SKM-1 treated with dmso at 0.1 percent for 144 hours (cell line): ENCODE results near the gene CLEC1B.
"Not testable (repeated sequence)": the region's sequence is repeated elsewhere in the genome, so short reads cannot be mapped to it uniquely, and the experiment has no call there.

Experiments
- DNase-seq: peaks from one replicate; lab custom pipeline; 2025; ENCODE audit not compliant: unreplicated experiment; lab: John Stamatoyannopoulos, UW

Gene CLEC1B

DNA sequence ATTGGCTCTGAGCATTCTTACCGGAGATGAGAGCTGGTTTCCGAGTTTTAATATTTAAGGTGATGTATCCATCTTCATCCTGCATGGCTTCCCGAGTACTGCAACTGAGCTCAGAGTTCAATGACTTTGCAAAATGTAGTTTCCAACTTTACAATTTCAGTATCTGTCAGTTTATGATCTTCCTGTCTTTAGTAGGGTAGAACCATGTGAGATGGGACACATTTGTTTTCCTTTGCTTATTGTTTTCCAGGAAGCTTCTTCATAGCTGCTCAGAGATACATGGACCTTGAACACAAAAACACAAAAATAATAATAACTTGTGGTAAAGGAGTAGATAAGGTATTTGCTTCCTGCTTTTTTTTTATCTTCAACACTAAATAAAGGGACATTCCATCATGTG lies at the start of gene CLEC1B:
TSS of gene CLEC1B (minus strand) at position 106 of the 400 bp plus-strand sequence. CDS start at position 85, 21 bp downstream.
- DNase-seq: no peak

DNA sequence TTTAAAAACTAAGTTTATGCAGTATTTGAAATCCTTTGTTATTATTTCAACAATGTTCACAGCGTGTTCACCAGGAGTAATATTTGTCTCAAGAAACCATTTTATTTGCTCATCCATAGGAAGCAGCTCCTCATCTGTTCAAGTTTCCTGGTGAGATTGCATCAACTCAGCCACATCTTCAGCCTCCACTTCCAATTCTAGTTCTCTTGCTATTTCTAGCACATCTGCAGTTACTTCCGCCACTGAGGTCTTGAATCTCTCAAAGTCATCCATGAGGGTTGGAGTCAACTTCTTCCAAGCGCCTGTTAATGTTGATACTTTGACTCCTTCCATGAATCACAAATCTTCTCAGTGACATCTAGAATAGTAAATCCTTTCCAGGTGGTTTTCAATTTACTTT lies 49.6 kb upstream of the CLEC1B start:
- DNase-seq: no peak

DNA sequence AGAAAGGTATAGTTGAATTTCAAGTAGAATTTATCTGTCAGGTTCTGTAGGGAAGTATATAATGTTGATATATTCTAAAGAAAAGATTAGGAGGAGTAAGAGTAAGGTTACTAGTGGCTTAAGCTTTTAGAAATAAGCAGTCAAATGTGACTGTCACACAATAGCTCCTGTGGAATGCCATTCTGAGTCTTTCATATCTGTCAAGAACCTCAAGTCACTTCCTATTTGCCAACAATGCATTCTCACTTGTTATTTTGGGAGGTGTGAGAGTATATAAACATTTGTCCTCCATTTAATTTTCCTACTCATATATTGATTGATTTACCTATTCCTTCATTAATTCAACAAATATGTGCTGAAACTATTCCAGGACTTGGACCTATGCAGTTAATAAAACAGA lies 43.2 kb upstream of the CLEC1B start:
- no peak for DNase-seq

DNA sequence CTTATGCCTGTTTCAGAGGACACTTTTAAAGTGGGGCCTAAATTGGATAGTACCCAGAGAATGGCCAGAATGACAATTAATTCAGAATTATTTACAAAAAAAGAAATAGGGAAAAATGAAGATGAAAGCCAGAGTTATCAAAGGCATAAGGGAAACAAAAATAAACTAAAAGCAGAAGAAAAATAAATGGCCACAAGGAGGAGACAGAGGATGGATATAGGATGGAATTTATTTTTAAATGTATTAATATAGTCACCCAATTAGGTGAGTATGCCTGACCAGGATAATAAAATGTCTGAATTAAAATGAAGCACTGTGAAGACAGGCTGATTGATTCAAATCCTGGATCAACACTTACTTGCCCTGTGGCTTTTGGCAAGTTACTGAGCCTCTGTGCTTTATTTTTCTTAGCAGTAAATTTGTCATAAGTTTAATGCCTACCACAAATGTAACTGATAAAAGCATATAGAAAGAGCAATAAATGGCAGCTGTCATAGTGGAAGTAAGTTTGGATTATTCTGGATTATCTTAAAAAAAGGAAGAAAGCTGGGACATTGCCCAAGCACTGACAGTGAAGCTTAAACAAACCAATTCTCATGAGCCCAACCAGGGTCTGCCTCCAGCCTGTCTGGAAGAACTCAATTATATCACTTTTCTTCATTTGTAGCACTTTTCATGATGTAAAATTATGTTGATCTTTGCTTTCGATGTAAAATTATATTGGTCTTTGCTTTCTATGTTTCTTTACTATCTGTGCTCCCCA lies 35.0 kb upstream of the CLEC1B start:
- no peak for DNase-seq

DNA sequence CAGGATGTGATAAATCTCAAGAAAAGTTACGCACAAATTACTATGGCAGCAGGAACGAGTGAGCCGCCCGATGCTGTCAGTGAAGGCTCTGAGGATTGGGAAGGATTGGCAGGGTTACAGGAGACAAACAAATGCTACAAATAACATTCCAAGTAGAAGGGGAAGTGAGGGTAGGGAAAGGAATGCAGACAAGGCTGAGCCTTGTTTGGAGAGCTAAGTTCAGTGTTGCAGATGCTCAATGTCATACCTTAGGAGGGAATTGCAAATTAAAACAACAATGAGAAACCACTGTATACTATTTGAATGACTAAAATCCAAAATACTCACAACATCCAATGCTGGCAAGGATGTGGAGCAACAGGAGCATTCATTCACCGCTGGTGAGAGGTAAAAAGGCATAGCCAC lies 32.9 kb upstream of the CLEC1B start:
- DNase-seq: no peak

DNA sequence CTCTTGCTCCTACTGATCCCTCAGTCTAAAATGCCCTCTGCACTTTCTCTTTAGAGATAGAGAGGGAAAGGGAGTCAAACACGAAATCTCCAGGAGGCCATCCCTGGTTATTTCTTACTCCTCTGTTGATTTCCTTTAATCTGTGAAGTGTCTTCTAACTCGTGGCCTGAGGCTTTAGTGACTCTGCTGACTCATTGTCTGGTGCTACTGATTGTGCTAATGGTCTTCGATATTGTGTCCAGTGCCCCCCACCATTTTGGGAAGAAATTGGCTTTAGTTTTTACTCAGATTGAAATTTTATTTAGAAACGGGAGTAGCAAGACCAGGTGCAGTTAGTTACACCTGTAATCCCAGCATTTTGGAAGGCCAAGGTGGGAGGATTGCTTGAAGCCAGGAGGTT lies 32.4 kb upstream of the CLEC1B start:
- DNase-seq: no peak

DNA sequence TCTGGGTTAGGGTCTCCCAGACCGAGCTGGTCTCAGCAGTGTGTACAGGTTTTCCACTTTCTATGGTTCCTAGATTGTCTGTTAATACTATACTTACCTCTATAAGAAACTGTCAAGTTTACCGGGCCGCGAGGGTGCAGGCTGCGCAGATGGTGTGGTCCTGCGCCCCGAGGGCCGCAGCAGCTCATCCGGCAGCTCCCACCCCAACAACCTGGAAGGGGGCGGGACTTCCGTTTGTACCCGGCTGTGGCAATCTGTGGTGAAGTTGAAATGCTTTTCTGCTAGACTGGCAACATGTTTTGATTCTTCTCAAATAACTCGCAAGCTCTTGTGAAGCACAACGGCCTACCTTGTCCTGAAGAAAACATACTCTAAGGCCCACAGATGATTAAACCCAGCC lies 31.5 kb upstream of the CLEC1B start, which contains the start of gene CLEC9A:
TSS of gene CLEC9A (plus strand) at position 237 of the 400 bp plus-strand sequence. CDS start 22,006 bp downstream, outside the sequence.
- no peak for DNase-seq

DNA sequence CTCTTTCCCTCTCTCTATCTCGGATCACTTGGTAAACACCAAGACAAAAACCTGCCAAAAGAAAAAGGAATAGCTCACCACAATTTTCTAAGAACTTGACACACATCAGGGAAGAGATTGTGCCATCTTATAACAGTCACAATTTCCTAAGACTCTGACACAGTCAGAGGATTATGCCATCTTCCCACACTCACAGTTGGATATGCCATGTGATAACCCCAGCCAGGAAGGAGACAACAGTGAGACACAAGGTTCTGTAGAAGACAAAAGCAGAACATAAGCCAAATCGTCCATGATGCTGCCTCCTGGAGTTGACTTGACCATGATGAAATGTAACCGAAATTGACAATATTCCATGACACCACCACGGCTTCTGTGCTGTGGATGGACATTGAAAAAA lies 28.8 kb upstream of the CLEC1B start:
- DNase-seq: peak; percentile 63

DNA sequence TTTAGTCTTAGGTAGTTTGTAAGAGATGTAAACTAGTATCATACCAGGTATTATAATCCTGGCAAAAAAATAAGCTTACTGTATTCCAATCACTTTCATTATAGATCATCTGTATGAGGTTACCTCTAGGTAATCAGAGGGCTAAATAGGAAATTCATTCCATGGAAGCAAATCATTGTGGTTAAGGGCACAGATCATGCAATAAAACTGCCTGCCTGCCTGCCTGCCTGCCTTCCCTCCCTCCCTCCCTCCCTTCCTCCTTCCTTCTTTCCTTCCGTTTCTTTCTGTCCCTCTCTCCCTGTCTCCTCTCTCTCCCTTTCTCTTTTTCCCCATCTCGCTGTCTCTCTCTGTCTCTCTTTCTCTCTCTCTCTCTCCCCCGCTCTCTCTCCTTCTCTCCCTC lies 28.4 kb upstream of the CLEC1B start:
- no peak for DNase-seq

DNA sequence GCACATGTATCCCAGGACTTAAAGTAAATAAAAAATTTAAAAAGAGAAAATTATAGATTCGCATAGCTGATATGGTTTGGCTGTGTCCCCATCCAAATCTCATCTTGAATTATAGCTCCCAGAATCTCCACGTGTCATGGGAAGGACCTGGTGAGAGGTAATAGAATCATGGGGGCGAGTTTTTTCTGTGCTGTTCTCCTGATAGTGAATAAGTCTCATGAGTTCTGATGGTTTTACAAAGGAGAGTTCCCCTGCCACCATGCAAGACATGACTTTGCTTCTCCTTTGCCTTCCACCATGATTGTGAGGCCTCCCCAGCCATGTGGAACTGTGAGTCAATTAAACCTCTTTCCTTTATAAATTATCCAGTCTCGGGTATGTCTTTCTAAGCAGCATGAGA lies 27.7 kb upstream of the CLEC1B start:
- not testable (repeated sequence) for DNase-seq

DNA sequence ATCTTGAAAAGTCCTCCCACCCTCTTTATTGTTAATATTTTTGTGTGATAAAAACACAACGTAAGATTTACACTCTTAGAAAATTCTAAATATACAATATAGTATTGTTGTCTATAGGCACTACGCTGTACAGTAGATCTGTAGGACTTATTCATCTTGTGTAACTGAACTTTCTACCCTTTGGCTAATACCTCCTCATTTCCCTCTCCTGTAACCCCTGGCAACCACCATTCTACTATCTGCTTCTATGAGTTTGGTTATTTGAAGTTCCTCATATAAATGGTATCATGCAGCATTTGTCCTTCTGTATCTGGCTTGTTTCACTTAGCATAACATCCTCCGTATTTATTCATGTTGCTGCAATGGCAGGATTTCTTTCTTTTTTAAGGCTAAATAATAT lies 26.3 kb upstream of the CLEC1B start:
- DNase-seq: no peak

DNA sequence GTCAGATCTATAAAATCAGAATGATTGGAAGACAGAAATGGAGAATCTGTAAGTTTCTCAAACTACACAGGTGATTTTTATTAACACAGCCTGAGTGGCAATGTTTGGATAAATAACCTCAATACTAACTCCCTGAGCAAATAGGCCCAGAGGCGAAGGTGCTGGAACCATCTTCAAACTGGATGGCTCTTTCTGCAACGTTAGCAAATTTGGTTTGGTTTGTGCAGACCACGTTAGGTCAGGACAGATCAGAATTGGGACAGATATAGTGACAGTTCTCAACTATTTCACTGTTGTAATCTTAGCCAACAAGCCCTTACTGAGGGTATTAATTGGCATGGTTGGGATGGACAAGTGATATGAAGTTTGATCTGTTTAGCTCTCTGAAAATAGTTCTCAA lies 22.4 kb upstream of the CLEC1B start:
- DNase-seq: no peak

DNA sequence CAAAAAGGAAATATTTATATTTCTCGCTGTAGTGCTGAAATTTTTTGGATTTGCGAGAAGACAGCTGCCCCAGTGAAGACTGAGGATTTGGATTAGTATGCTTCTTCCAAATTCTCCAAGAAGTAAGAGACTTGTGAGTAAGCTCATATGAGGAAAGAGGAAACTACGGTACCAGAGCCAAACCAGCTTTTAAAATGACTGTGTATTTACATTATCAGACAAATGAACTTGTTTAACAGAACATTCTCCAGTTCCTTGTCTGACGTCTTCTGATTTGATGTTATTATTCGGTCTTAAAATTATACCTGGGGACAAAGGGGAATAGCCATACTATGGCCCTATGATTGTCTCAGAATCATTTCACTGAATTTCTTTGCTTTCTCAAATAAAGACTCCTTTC lies 19.5 kb upstream of the CLEC1B start:
- DNase-seq: no peak

DNA sequence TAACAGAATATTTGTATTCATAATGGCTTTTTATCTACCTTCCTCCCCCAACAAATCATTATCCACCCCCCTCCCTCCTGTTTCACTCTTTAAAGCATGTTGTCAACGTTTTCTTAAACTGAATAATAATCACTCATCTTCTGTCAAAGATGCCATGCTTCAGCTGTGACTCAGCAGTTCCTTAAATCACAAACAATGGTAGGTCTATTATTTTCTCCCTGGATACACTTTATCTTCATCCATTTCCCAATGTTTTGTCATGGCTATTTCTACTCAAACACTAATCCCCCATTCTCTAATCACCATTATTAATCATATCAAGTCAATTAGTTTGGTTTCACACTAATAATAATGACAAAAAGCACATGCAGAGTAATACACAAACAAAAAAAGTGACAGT lies 18.0 kb upstream of the CLEC1B start:
- no peak for DNase-seq

DNA sequence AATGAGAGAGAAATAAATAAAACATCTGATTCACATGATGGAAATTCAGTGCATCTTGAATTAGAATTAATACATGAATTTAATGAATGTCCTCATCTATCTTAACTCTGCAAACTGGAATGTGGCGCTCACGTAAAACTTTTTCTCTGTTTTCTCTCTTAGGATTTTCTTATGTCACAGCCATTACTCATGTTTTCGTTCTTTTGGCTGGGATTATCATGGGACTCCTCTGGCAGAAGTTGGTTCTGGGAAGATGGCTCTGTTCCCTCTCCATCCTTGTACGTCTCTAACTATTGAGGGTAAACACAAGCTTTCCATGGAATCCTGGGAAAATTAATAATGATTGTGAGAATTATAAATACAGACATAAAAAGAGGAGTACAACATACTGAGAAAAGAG lies 16.5 kb upstream of the CLEC1B start:
- DNase-seq: no peak

DNA sequence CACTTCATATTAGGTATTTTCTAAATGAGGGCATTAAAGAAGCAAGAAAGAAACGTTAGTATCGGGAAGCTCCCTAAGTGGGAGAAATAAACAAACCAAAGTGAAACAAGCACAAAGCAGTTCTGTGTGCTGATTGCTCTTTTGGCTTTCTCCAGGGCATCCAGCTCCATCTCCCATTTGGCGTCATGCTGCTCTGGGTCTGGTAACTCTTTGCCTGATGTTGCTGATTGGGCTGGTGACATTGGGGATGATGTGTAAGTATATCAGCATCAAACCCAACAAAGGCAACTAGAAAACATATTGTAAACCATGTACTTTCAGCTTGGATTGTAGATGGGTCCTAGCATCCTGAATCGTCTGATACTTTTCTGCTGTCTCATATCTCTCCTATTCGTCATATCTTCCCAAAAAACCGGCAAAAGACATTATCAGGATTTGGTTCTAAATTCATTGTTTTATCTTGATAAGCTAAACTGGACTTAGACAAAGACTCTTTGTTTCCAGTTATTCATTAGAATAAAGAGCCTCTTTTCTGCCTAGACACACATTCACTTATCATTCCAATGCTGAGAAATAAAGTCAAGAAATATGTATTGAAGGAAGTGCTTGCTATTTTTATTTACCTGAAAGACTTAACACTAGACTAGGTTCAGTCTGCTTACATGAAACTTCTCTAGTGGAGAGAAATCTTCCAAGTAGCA lies 13.9 kb upstream of the CLEC1B start:
- no peak for DNase-seq

DNA sequence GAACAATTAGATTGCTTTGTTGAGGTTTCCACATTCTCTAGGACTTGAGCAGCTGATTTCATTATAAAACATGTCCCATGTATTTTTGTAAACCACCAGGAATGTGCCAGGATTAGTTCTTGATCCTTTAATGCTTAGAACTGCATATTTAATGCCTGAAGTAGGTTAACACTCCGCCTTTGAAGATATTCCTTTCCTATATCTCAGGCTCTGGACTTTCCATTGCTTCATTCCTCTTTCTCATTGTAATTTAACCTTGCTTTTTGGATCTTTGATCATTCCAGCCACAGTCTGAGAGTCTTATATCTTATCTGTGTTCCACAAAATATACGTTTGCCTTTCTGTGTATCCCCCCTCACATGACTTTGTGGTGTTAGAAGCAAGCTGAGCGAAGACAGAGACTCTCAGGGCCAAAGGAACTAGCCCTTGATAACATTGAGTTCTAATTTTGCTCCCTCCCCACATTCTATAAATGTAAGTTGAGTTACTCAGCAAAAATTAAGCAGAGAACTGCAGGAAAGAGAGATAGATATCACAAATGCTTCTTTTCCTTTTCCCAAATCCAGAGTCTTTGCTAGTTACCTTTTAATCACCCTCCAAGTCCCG lies 2.4 kb upstream of the CLEC1B start:
- DNase-seq: no peak

DNA sequence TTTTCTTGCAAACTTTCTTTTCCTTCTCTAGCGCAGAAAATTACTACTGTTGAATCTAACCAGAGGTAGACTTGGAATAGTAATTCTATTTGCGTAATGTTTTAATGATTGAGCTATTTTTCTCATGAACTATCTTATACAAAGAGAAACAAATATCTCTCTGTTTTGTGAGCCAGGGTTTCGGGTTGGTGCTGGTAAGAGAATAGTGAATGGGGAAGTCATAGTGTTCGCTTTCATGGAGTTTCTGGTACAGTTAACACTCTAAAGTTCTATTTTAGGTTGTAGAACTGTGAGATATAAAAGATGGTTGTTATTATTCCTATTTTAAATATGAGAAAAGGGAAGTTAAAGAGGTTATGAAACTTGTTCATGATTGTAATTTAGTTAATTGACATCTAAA lies 6.6 kb downstream of the CLEC1B start:
- DNase-seq: no peak

DNA sequence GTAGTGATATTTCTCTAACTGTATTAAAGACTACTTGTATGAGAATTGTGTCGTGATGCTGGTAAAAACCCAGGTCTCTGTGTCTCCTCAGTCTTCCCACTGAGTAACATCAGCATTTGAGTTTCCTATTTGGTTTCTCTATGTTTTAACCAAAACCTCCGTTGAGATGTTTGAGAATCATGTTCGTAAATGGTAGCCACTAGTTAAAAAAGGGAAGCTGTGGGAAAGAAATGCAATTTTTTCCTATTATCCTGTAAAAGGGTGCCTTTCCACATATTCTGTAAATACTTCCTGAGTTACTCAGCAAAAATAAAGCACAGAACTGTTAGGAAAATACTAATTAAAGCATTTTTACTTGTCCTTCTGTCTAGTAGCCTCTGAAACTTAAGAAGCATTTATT lies 7.0 kb downstream of the CLEC1B start:
- DNase-seq: no peak

DNA sequence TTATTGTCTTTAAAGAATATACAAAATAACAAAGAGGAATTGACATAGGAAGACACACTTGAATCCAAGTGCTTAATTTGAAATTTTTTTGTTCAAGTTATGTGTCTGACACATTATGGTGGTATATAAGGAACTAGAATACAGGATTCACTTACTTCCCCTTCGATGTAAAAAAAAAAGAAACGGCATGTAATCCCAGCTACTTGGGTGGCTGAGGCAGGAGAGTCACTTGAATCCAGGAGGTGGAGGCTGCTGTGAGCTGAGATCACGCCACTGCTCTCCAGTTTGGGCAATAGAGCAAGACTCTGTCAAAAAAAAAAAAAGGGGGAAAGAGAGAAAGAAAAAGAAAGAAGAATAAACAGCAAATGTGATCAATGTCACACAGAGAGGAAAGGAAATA lies 18.8 kb downstream of the CLEC1B start:
- no peak for DNase-seq

DNA sequence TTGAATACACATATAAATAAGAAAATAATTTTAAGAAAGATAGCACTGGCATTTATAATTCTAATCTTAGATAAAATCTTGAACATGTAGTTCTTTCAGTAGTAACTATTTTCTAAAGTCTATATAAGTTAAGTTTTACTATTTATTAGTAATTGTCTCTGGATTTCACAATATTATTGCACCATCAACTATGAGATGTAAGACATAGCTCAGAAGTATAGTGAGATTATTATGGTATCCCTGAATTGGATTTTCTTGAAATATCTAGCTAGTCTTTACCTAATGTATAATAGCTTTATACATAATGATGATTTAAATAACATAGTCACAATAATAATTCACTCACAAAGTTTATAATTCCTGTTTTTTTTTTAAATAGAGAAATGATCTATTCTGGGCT lies 21.0 kb downstream of the CLEC1B start:
- no peak for DNase-seq

DNA sequence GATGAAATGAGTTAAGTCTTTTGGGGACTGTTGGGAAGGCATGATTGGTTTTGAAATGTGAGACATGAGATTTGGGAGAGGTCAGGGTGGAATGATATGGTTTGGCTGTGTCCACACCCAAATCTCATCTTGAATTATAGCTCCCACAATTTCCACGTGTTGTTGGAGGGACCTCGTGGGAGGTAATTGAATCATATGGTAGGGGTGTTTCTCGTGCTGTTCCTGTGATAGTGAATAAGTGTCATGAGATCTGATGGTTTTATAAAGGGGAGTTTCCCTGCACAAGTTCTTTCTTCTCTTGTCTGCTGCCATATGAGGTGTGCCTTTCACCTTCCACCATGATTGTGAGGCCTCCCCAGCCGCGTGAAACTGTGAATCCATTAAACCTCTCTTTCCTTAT lies 22.3 kb downstream of the CLEC1B start:
- not testable (repeated sequence) for DNase-seq
